ENCODE measurements around the gene CTNNBL1. TPM values are rescaled to one million over a fixed set of nuclear protein-coding genes. Genes with fewer than 3 reads are reported as not detected.

CTNNBL1 gene
- total RNA-seq, 1 experiment from 2014 or later: 55.4 TPM

DNA sequence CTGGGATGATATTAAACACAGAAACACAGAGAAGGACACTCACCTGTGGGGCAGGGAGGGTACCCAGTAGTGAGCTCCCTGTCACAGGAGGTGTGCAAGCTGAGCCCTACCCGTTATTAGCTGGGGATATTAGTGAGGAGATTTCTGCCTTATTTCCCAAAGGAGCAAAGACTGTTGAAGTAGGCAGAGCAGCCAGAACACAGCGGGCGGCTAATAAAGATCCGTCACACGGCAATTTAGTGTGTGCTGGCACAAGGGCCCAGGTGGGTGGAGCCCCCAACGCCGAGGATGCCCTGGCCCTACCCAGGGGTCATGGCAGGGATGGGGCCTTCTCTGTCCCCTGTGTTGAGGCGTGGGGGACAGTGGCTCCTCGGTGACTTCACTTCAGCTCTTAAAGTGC is 217.4 kb downstream of the CTNNBL1 start:
- Histone ChIP-seq H3K4me2 (ENCODE audit: low read length) (no peak overlapping the region), H3K9me2 (ENCODE audit: insufficient read depth) (no peaks in the 10 kb centered on the region), H2AFZ (ENCODE audit: low read depth, low read length, poor library complexity, severe bottlenecking) (no peak overlapping the region), H3K9me3 (ENCODE audit: control insufficient read depth in 1 of 2, insufficient read depth in 1 of 2, low read depth in 1 of 2, low read length in 2 of 2) (no peaks in the 10 kb centered on the region), H3K36me3 (ENCODE audit: control insufficient read depth in 1 of 2, insufficient read depth in 2 of 2, low read length in 2 of 2) (no peaks in the 10 kb centered on the region), H3K4me3 (replicated peaks in 1 of 2; ENCODE audit: low read depth in 1 of 2, low read length in 2 of 2) (no peak overlapping the region), H3K27ac (ENCODE audit: low read depth, low read length) (no peak overlapping the region), H3K9ac (ENCODE audit: low read length) (no peak overlapping the region), H3K4me1 (ENCODE audit: control insufficient read depth in 1 of 2, insufficient read depth in 2 of 2, low read length in 2 of 2) (peaks cover 0 to 2% of the 10 kb centered on the region in 2 experiments; a peak in 2 of 4 replicates), H4K20me1 (ENCODE audit: insufficient read depth) (no peaks in the 10 kb centered on the region), H3K27me3 (ENCODE audit: insufficient read depth, low read length) (peaks cover 6% of the 10 kb centered on the region), H3K79me2 (ENCODE audit: insufficient read depth, low read length) (no peaks in the 10 kb centered on the region)
- ATAC-seq: no peak
- ChIA-PET CTCF (no interaction called here), POLR2A (no interaction called here), RAD21 (ENCODE audit: low non-redundant PET in 1 of 2, low total read pairs in 2 of 2, uncharacterized antibody in 2 of 2, unreplicated experiment in 2 of 2) (no interaction called here)
- intact Hi-C loops (cut with micrococcal nuclease): no loop called here
- BruUV-seq (replicated peaks): no TSS peak
- DNase-seq (ENCODE audit: low read depth, low spot score): no peak
- TF ChIP-seq SIN3A (IDR thresholded peaks at IDR 0.05; ENCODE audit: low read depth): no peak
- no peak for TF ChIP-seq POLR2AphosphoS5 (IDR thresholded peaks at IDR 0.05; ENCODE audit: low read depth, low read length)
- no peak for TF ChIP-seq CEBPB (IDR thresholded peaks at IDR 0.05; ENCODE audit: low read depth)
- no peak for TF ChIP-seq POLR2A (IDR thresholded peaks at IDR 0.05; ENCODE audit: borderline replicate concordance, extremely low read depth, insufficient read depth, insufficient read length)
- no peak for TF ChIP-seq SP1 (IDR thresholded peaks at IDR 0.05; ENCODE audit: low read depth)
- TF ChIP-seq JUND (IDR thresholded peaks at IDR 0.05): no peak
- TF ChIP-seq ZBTB33 (IDR thresholded peaks at IDR 0.05; ENCODE audit: extremely low read depth, insufficient replicate concordance, low read length): no peak
- no peak for TF ChIP-seq TCF7L2 (IDR thresholded peaks at IDR 0.05; ENCODE audit: borderline replicate concordance, extremely low read depth, insufficient read depth, insufficient read length)
- TF ChIP-seq MAX (IDR thresholded peaks at IDR 0.05): no peak
- TF ChIP-seq, protein P1, sequence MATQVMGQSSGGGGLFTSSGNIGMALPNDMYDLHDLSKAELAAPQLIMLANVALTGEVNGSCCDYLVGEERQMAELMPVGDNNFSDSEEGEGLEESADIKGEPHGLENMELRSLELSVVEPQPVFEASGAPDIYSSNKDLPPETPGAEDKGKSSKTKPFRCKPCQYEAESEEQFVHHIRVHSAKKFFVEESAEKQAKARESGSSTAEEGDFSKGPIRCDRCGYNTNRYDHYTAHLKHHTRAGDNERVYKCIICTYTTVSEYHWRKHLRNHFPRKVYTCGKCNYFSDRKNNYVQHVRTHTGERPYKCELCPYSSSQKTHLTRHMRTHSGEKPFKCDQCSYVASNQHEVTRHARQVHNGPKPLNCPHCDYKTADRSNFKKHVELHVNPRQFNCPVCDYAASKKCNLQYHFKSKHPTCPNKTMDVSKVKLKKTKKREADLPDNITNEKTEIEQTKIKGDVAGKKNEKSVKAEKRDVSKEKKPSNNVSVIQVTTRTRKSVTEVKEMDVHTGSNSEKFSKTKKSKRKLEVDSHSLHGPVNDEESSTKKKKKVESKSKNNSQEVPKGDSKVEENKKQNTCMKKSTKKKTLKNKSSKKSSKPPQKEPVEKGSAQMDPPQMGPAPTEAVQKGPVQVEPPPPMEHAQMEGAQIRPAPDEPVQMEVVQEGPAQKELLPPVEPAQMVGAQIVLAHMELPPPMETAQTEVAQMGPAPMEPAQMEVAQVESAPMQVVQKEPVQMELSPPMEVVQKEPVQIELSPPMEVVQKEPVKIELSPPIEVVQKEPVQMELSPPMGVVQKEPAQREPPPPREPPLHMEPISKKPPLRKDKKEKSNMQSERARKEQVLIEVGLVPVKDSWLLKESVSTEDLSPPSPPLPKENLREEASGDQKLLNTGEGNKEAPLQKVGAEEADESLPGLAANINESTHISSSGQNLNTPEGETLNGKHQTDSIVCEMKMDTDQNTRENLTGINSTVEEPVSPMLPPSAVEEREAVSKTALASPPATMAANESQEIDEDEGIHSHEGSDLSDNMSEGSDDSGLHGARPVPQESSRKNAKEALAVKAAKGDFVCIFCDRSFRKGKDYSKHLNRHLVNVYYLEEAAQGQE (IDR thresholded peaks at IDR 0.05; ENCODE audit: low read depth): no peak
- no peak for TF ChIP-seq CTCF (IDR thresholded peaks at IDR 0.05 in 2 of 3, conservative IDR thresholded peaks at IDR 0.05 in 1 of 3; ENCODE audit: borderline replicate concordance in 1 of 3, insufficient read depth in 1 of 3, low read depth in 2 of 3, low read length in 2 of 3)
- no peak for TF ChIP-seq FOSL1 (IDR thresholded peaks at IDR 0.05; ENCODE audit: low read depth)

All from HCT116 (cell line).